Measurements from ENCODE around the gene PRKCE. TPM values are rescaled to one million over a fixed set of nuclear protein-coding genes. Genes with fewer than 3 reads are reported as not detected.

PRKCE gene
- total RNA-seq, 1 donor from 2014 or later, result 4.6 TPM

DNA sequence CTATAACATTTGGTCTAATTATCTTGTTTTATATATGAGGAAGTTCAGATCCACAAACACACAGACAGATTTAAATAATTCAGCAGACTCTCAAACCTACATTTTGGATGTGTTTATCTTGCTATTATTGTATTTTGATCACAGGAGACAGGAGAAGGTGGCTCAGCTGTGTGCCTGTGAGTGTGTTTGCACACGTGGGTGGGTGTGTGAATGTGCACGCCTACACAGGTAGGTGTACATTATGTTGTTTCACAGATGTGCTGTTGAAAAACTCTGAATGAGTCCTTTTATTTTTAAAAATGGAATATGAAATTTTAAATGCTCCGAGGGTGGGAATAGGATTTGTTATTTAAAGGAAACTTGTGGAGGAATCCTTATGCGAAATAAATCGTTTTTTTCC is 183.4 kb downstream of the PRKCE start:
- intact Hi-C loops (cut with DNase I), result no loop called here

DNA sequence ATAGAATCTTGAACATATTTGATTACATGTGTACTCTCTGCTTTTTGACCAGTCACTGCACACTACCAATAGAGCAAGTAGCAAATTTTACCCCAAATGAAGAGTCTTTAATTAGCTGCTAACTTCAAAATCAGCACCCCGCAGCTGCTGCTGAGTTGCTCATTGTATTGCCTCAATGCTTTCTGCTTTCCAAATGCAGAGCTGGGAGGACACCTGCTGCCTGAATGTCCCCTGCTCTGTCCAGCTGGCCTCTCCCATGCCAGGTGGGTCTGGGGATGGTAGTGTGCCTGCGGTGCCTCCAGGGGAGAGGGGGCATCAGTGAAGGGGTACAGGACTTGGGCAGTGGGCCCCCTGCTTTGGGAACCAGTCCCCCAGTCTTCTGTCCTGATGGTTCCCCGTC is 184.8 kb downstream of the PRKCE start:
- H3K9me3 ChIP-seq, result no peaks in the 10 kb centered on the region
- TF ChIP-seq CTCF (IDR thresholded peaks at IDR 0.05), result no peak
- no peak overlapping the region for H3K4me3 ChIP-seq
- intact Hi-C loops (cut with DNase I), result no loop called here
- no peaks in the 10 kb centered on the region for H3K36me3 ChIP-seq
- no peak overlapping the region for H3K27ac ChIP-seq
- no peaks in the 10 kb centered on the region for H3K27me3 ChIP-seq
- no peak for DNase-seq (ENCODE audit: low spot score in 2 of 2)
- H3K4me1 ChIP-seq, result peaks cover 0 to 7% of the 10 kb centered on the region in 2 donors

More for the DNA sequence above, 183.4 kb downstream of the PRKCE start:
- no peaks in the 10 kb centered on the region for H3K36me3 ChIP-seq
- no peaks in the 10 kb centered on the region for H3K27me3 ChIP-seq
- no peak overlapping the region for H3K4me3 ChIP-seq
- peaks cover 0 to 6% of the 10 kb centered on the region in 2 donors for H3K9me3 ChIP-seq
- peaks cover 0 to 4% of the 10 kb centered on the region in 2 donors for H3K4me1 ChIP-seq
- no peak for TF ChIP-seq CTCF (IDR thresholded peaks at IDR 0.05)
- no peak overlapping the region for H3K27ac ChIP-seq
- no peak for DNase-seq (ENCODE audit: low spot score in 2 of 2)

- no peaks in the 10 kb centered on the region for H3K27me3 ChIP-seq
- H3K4me3 ChIP-seq, result no peak overlapping the region
Observed at GRCh38 chr2:45836740-45837139, 185.3 kb downstream of the PRKCE start.

GRCh38 chr2:45837812-45838341 is 186.4 kb downstream of the PRKCE start:
- DNase-seq (ENCODE audit: low spot score in 2 of 2), result no peak
- no peak overlapping the region for H3K4me3 ChIP-seq
- no peak overlapping the region for H3K27ac ChIP-seq
- H3K9me3 ChIP-seq, result no peaks in the 10 kb centered on the region
- no peaks in the 10 kb centered on the region for H3K27me3 ChIP-seq
- TF ChIP-seq CTCF (IDR thresholded peaks at IDR 0.05), result no peak
- peaks cover 0 to 7% of the 10 kb centered on the region in 2 donors for H3K4me1 ChIP-seq
- intact Hi-C loops (cut with DNase I), result no loop called here
- H3K36me3 ChIP-seq, result no peaks in the 10 kb centered on the region

More at GRCh38 chr2:45836740-45837139, 185.3 kb downstream of the PRKCE start:
- H3K27ac ChIP-seq, result no peak overlapping the region
- no peaks in the 10 kb centered on the region for H3K9me3 ChIP-seq
- TF ChIP-seq CTCF (IDR thresholded peaks at IDR 0.05), result no peak
- peaks cover 0 to 7% of the 10 kb centered on the region in 2 donors for H3K4me1 ChIP-seq
- intact Hi-C loops (cut with DNase I), result no loop called here
- no peaks in the 10 kb centered on the region for H3K36me3 ChIP-seq
- DNase-seq (ENCODE audit: low spot score in 2 of 2), result no peak

GRCh38 chr2:45839508-45840251 is 188.2 kb downstream of the PRKCE start:
- Histone ChIP-seq H3K9me3 (no peaks in the 10 kb centered on the region), H3K27me3 (no peaks in the 10 kb centered on the region), H3K27ac (no peak overlapping the region), H3K4me3 (peak overlapping the region; percentile 23 to 35), H3K36me3 (no peaks in the 10 kb centered on the region), H3K4me1 (peaks cover 0 to 7% of the 10 kb centered on the region in 2 donors)
- no peak for DNase-seq (ENCODE audit: low spot score in 2 of 2)
- no peak for TF ChIP-seq CTCF (IDR thresholded peaks at IDR 0.05)
- intact Hi-C loops (cut with DNase I), result no loop called here

Measured in ascending aorta (tissue), 2 donors.